Right lobe of liver (tissue), 6 donors: ENCODE results near the gene ZBTB24. TPM values are rescaled to one million over a fixed set of nuclear protein-coding genes. Genes with fewer than 3 reads are reported as not detected.

Source experiments
- ATAC-seq, 4 donors: fragments of 200-7000 bp; cut with Tn5 transposase; one replicate each; pipeline ENCODE4 v1.9.1; 2020; ENCODE audit warnings: mild to moderate bottlenecking in 4 of 4, moderate library complexity in 4 of 4
- DNase-seq, 3 donors: peaks; one replicate each; pipeline ENCODE4 v3.0.0-alpha.2; 2020
- H3K27ac ChIP-seq, 3 donors: fragments of 200-600 bp; one replicate each; pipeline ENCODE4 v1.8.0; 2022
- H3K27me3 ChIP-seq, 2 donors: fragments of 200-600 bp; one replicate each; pipeline ENCODE4 v1.8.0; 2022
- H3K36me3 ChIP-seq, 4 donors: fragments of 200-600 bp; sonication (generic) in 1 of 4; one replicate each; pipeline versions ENCODE4 v1.5.1 to v1.8.0; 2017 to 2022; ENCODE audit warnings: control low read depth in 1 of 4
- H3K4me1 ChIP-seq, 4 donors: fragments of 200-600 bp; sonication (generic) in 1 of 4; one replicate each; pipeline versions ENCODE4 v1.5.1 to v1.8.0; 2017 to 2022; ENCODE audit warnings: control low read depth in 1 of 4
- H3K4me3 ChIP-seq, 3 donors: fragments of 200-600 bp; one replicate each; pipeline ENCODE4 v1.8.0; 2022
- H3K9me3 ChIP-seq, 4 donors: fragments of 200-600 bp; sonication (generic) in 1 of 4; one replicate each; pipeline versions ENCODE4 v1.5.1 to v1.8.0; 2017 to 2022; ENCODE audit warnings: control low read depth in 1 of 4
- CTCF ChIP-seq, 4 donors: fragments of 200-600 bp in 3 of 4; fragments of 450-650 bp in 1 of 4; IDR thresholded peaks; one replicate each; pipeline versions ENCODE4 v1.5.1 to v1.8.0; 2016 to 2022; ENCODE audit warnings: antibody characterized with exemption in 4 of 4, mild to moderate bottlenecking in 2 of 4
- POLR2A ChIP-seq: fragments of 450-650 bp; IDR thresholded peaks from one replicate; pipeline ENCODE4 v1.6.1; 2017; ENCODE audit warnings: antibody characterized with exemption, mild to moderate bottlenecking
- WGBS: methylation state at CpG from one replicate; pipeline ENCODE4 v1.1.6; 2018; ENCODE audit warnings: low coverage, low lambda C conversion rate; ENCODE audit not compliant: insufficient coverage; ENCODE audit errors: missing lambda C conversion rate; 5-methylcytosine and 5-hydroxymethylcytosine counted together
- intact Hi-C, 2 donors: fragments of 100-400 bp; cut with DNase I; formaldehyde crosslinking; loops; one replicate each; pipeline versions ENCODE4 v1.11.2 to v1.14.1; 2022
- total RNA-seq, 6 experiments: library from RNA; depleted of rRNA in 2 of 6; stranded (reverse); fragments of >200 nt in 2 of 6; fragmentation: NEBNext Ultra II Directional in 3 of 6; extraction: Animal tissue kit (Norgen Biotek cat#: 25700) in 3 of 6; gene quantifications; one replicate each; pipeline versions ENCODE4 v1.1.0 to v1.2.4, GENCODE V29; 2016 to 2023
- donor health status: DM: no; HTN: yes; CAD: no.
- donor health status: DM: no; HTN: no; CAD: no.
- donor health status: DM: no; HTN: no; CAD: no.
- donor health status: DM: no; HTN: yes; CAD: no.
- donor health status: DM: no; HTN: yes; CAD: no.

Gene ZBTB24
- total RNA-seq, 6 experiments from 2014 or later: 2.4 to 3.6 (median 2.7) TPM

GRCh38 chr6:109456111-109456583 lies 26.9 kb downstream of the ZBTB24 start:
- peaks cover 0 to 4% of the 10 kb centered on the region in 2 donors for H3K27me3 ChIP-seq
- intact Hi-C loops: no loop called here
- DNase-seq (no peak), ATAC-seq (no peak)
- no peaks in the 10 kb centered on the region for H3K36me3 ChIP-seq
- peak overlapping the region; percentile 51 to 70 (median 59) for H3K4me3 ChIP-seq
- WGBS: 32% methylated on average over 13 of the region's 38 CpGs
- no peaks in the 10 kb centered on the region for H3K9me3 ChIP-seq
- H3K4me1 ChIP-seq: peaks cover 0 to 12% (median 3%) of the 10 kb centered on the region in 4 donors
- TF ChIP-seq CTCF (IDR thresholded peaks at IDR 0.05): no peak
- no peak for TF ChIP-seq POLR2A
- peak overlapping the region in 1 of 3 donors; percentile 21 for H3K27ac ChIP-seq

GRCh38 chr6:109455437-109456110 lies 27.4 kb downstream of the ZBTB24 start, which contains the start of gene MICAL1:
TSS of gene MICAL1 (minus strand) at chr6:109455772. CDS start at chr6:109454196, 1,576 bp downstream.
- H3K27ac ChIP-seq: peak within 1 kb of the TSS; percentile 47 to 83 (median 63)
- DNase-seq (peak in 2 of 3 donors; percentile 72 to 76), ATAC-seq (peak; percentile 64 to 72 (median 66))
- H3K27me3 ChIP-seq: peaks cover 0 to 4% of the 10 kb centered on the region in 2 donors
- peaks cover 0 to 12% (median 3%) of the 10 kb centered on the region in 4 donors for H3K4me1 ChIP-seq
- peak within 1 kb of the TSS; percentile 51 to 70 (median 59) for H3K4me3 ChIP-seq
- intact Hi-C loops: no loop called here
- no peaks in the 10 kb centered on the region for H3K36me3 ChIP-seq
- no peaks in the 10 kb centered on the region for H3K9me3 ChIP-seq
- TF ChIP-seq POLR2A: no peak
- TF ChIP-seq CTCF (IDR thresholded peaks at IDR 0.05): peak in 3 of 4 donors; percentile 14 to 20 (median 18)
- WGBS: 11% methylated on average over 3 of the region's 70 CpGs

GRCh38 chr6:109454496-109455436 lies 28.3 kb downstream of the ZBTB24 start:
- H3K27ac ChIP-seq: peak overlapping the region; percentile 47 to 83 (median 63)
- no peaks in the 10 kb centered on the region for H3K36me3 ChIP-seq
- TF ChIP-seq CTCF (IDR thresholded peaks at IDR 0.05) (no peak), POLR2A (peak; percentile 23)
- peak overlapping the region; percentile 51 to 70 (median 59) for H3K4me3 ChIP-seq
- H3K4me1 ChIP-seq: peaks cover 0 to 12% (median 3%) of the 10 kb centered on the region in 4 donors
- ATAC-seq (peak; percentile 28 to 49 (median 38)), DNase-seq (peak in 2 of 3 donors; percentile 52 to 65)
- intact Hi-C loops: no loop called here
- no peaks in the 10 kb centered on the region for H3K9me3 ChIP-seq
- H3K27me3 ChIP-seq: peaks cover 0 to 4% of the 10 kb centered on the region in 2 donors
- WGBS: 13% methylated on average over 14 of the region's 48 CpGs
